Kidney (tissue), 14 donors: ENCODE measurements around the gene EEIG2. TPM values are rescaled to one million over a fixed set of nuclear protein-coding genes. Genes with fewer than 3 reads are reported as not detected.

Experiments used
- DNase-seq, 5 donors: peaks; one replicate each; pipeline ENCODE4 v3.0.0-alpha.2; 2013 to 2020
- FAIRE-seq: peaks from 2 replicates; lab custom pipeline; 2012; peaks lifted over from hg19 to GRCh38; lab: Jason Lieb, UNC
- H3K27ac ChIP-seq, 2 donors: one replicate each; pipeline ENCODE4 v1.7.0; 2013; ENCODE audit warnings: low read depth in 2 of 2, low read length in 2 of 2, inconsistent platforms in 1 of 2
- H3K27me3 ChIP-seq: one replicate; pipeline ENCODE4 v1.7.1; 2013; ENCODE audit warnings: low read length, inconsistent platforms; ENCODE audit not compliant: control insufficient read depth, insufficient read depth
- H3K36me3 ChIP-seq, 3 donors: one replicate each; pipeline versions ENCODE4 v1.7.0 to v1.7.1; 2013; ENCODE audit warnings: low read length in 3 of 3, control low read depth in 1 of 3, inconsistent platforms in 1 of 3; ENCODE audit not compliant: insufficient read depth in 3 of 3, control insufficient read depth in 2 of 3
- H3K4me1 ChIP-seq, 3 donors: one replicate each; pipeline versions ENCODE4 v1.7.0 to v1.7.1; 2013; ENCODE audit warnings: low read length in 3 of 3, inconsistent platforms in 1 of 3, low read depth in 1 of 3; ENCODE audit not compliant: control insufficient read depth in 2 of 3, insufficient read depth in 2 of 3
- H3K4me3 ChIP-seq, 3 donors: one replicate each; pipeline versions ENCODE4 v1.7.0 to v1.8.1; 2013; ENCODE audit warnings: low read length in 3 of 3, control low read depth in 1 of 3, inconsistent platforms in 1 of 3
- H3K9ac ChIP-seq, 3 donors: one replicate each; pipeline versions ENCODE4 v1.7.0 to v1.7.1; 2013; ENCODE audit warnings: low read length in 3 of 3, control low read depth in 1 of 3, inconsistent platforms in 1 of 3
- H3K9me3 ChIP-seq, 3 donors: one replicate each; pipeline versions ENCODE4 v1.7.0 to v1.7.1; 2013; ENCODE audit warnings: low read length in 3 of 3, control low read depth in 1 of 3, inconsistent platforms in 1 of 3; ENCODE audit not compliant: control insufficient read depth in 2 of 3, insufficient read depth in 1 of 3
- intact Hi-C: fragments of 100-400 bp; cut with DNase I; formaldehyde crosslinking; loops from one replicate; pipeline ENCODE4 v1.11.1; 2022
- polyA plus RNA-seq: library from polyadenylated mRNA; stranded (reverse); fragments of 350-450 nt; fragmentation: Illumina TruSeq; extraction: RNeasy Lipid Tissue Mini Kit (QIAGEN cat#74804); gene quantifications from one replicate; pipeline ENCODE4 v1.2.3, GENCODE V29; 2014; ENCODE audit warnings: low read depth, low replicate concordance; ENCODE audit not compliant: insufficient read depth
- total RNA-seq: library from RNA; stranded (reverse); fragmentation: NEBNext Ultra II Directional; extraction: Animal tissue kit (Norgen Biotek cat#: 25700); gene quantifications from one replicate; pipeline ENCODE4 v1.2.1, GENCODE V29; 2021
- TF ChIP-seq, protein P1 (sequence below): IDR thresholded peaks from 3 replicates; pipeline ENCODE4 v1.5.1; 2012; ENCODE audit warnings: mild to moderate bottlenecking, moderate library complexity, borderline replicate concordance; ENCODE audit not compliant: insufficient read depth; ENCODE audit errors: extremely low read depth
- donor health status: control.
- donor health status: control.
- donor health status: control.
- donor health status: control.
- donor health status: control.
- donor health status: DM: yes; HTN: yes; CAD: no.
- donor health status: Normal renal cell carcinoma (clear cell type).

Gene EEIG2
- total and polyA plus RNA-seq, 2 donors from 2014 or later, result 1.7 to 8.3 TPM

DNA sequence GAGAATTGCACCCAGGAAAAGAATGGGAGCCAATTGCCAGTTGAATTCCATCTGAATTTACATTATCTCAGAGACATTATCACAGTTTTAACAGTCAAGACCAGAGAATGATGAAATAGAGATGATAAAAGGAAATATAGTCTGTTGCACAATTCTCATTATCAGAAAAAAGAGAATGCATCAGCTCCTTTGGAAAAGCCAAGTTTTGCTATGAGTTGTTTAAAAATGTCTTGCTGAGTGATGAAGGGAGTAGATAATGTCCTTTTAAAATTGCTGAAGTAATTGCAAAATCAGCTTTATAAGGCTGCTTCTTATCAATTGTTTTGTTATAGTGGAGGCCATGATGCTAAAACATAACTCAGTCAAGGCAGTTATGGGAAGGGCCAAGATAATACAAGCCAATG, 37.9 kb upstream of the EEIG2 start:
- intact Hi-C loops, result no loop called here
- no peaks in the 10 kb centered on the region for H3K9me3 ChIP-seq
- no peak overlapping the region for H3K4me3 ChIP-seq
- DNase-seq (no peak), FAIRE-seq (no peak)
- no peaks in the 10 kb centered on the region for H3K36me3 ChIP-seq
- H3K27me3 ChIP-seq, result no peaks in the 10 kb centered on the region
- no peaks in the 10 kb centered on the region for H3K4me1 ChIP-seq
- no peak overlapping the region for H3K9ac ChIP-seq
- H3K27ac ChIP-seq, result no peak overlapping the region
- TF ChIP-seq, protein P1, sequence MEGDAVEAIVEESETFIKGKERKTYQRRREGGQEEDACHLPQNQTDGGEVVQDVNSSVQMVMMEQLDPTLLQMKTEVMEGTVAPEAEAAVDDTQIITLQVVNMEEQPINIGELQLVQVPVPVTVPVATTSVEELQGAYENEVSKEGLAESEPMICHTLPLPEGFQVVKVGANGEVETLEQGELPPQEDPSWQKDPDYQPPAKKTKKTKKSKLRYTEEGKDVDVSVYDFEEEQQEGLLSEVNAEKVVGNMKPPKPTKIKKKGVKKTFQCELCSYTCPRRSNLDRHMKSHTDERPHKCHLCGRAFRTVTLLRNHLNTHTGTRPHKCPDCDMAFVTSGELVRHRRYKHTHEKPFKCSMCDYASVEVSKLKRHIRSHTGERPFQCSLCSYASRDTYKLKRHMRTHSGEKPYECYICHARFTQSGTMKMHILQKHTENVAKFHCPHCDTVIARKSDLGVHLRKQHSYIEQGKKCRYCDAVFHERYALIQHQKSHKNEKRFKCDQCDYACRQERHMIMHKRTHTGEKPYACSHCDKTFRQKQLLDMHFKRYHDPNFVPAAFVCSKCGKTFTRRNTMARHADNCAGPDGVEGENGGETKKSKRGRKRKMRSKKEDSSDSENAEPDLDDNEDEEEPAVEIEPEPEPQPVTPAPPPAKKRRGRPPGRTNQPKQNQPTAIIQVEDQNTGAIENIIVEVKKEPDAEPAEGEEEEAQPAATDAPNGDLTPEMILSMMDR, result no peak

DNA sequence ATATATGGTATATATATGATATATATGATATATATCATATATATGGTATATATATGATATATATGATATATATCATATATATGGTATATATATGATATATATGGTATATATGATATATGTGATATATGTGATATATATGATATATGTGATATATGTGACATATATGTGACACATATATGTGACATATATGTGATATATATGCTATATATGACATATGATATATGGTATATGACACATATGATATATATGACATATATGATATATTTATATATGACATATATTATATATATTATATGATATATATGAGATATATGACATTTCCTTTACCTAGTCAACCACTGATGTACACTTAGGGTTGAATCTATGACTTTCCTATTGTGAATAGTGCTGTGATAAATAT, 36.1 kb upstream of the EEIG2 start:
- Histone ChIP-seq H3K4me3 (no peak overlapping the region), H3K9ac (no peak overlapping the region), H3K4me1 (no peaks in the 10 kb centered on the region), H3K27ac (no peak overlapping the region), H3K36me3 (no peaks in the 10 kb centered on the region), H3K27me3 (no peaks in the 10 kb centered on the region), H3K9me3 (no peaks in the 10 kb centered on the region)
- TF ChIP-seq, protein P1, result no peak
- no peak for FAIRE-seq
- intact Hi-C loops, result no loop called here
- no peak for DNase-seq

DNA sequence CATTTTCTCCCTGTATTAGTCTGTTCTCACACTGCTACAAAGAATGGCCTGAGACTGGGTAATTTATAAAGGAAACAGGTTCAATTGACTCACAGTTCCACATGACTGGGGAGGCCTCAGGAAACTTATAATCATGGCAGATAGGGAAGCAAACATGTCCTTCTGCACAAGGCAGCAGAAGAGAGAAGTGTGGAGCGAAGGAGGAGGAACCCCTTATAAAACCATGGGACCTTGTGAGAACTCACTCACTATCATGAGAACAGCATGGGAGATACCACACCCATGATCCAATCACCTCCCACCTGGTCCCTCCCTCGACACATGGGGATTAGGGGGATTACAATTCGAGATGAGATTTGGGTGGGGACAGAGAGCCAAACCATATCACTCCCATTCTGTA, 35.2 kb upstream of the EEIG2 start:
- Histone ChIP-seq H3K9me3 (no peaks in the 10 kb centered on the region), H3K4me3 (no peak overlapping the region), H3K27me3 (no peaks in the 10 kb centered on the region), H3K36me3 (no peaks in the 10 kb centered on the region), H3K9ac (no peak overlapping the region), H3K27ac (no peak overlapping the region), H3K4me1 (no peaks in the 10 kb centered on the region)
- intact Hi-C loops, result no loop called here
- FAIRE-seq (no peak), DNase-seq (no peak)
- TF ChIP-seq, protein P1, result no peak

DNA sequence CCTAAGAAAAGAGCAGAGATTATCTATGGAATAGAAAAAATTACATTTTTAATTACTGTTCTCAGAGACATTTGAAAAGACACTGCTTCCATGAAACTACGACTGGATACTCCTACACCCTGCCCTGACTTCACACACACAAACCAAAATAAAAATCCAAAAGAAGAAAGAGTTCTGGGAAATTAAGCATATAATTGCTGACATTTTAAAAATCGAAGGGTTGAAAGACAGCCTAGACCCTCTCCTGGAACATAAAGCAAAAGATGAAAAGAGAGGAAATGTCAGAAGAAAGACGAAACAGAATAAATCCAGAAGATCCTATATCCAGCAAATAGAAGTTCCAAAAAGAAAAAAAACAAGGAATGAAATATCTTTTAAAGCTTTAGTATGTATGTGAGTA, 32.8 kb upstream of the EEIG2 start:
- intact Hi-C loops, result no loop called here
- DNase-seq, result no peak
- H3K4me3 ChIP-seq, result no peak overlapping the region
- TF ChIP-seq, protein P1, result no peak
- no peak overlapping the region for H3K9ac ChIP-seq
- FAIRE-seq, result no peak
- H3K9me3 ChIP-seq, result no peaks in the 10 kb centered on the region
- no peak overlapping the region for H3K27ac ChIP-seq
- H3K36me3 ChIP-seq, result no peaks in the 10 kb centered on the region
- H3K4me1 ChIP-seq, result no peaks in the 10 kb centered on the region
- H3K27me3 ChIP-seq, result no peaks in the 10 kb centered on the region
